ENCODE results near the gene WBP2. TPM values are rescaled to one million over a fixed set of nuclear protein-coding genes. Genes with fewer than 3 reads are reported as not detected.

The WBP2 gene
- total and polyA plus RNA-seq, 9 of the 15 experiments (the other 6 are each of a cell fraction or from before 2014, with no cell fraction given): 2.2 to 74.3 (median 20.0) TPM

GRCh38 chr17:75878174-75878998 lies 23.3 kb upstream of the WBP2 start, which contains the start of gene TRIM47 (continued):
- no peak for TF ChIP-seq CBX8 (IDR thresholded peaks at IDR 0.05; ENCODE audit: borderline replicate concordance, extremely low read depth, low read depth, low read length, poor library complexity, severe bottlenecking)
- no peak for TF ChIP-seq ZNF644 (tag; IDR thresholded peaks at IDR 0.05; ENCODE audit: low read depth)
- no peak for TF ChIP-seq ZHX1 (conservative IDR thresholded peaks at IDR 0.05; ENCODE audit: low read length)
- TF ChIP-seq ZNF57 (CRISPR knock-in tag; IDR thresholded peaks at IDR 0.05): no peak
- TF ChIP-seq STAG1 (CRISPR knock-in tag; IDR thresholded peaks at IDR 0.05; ENCODE audit: borderline replicate concordance): no peak
- 0 out of 4 replicates have a peak, but pooled peaks of 1 of the 2 experiments have one; percentile 4 for TF ChIP-seq NONO (IDR thresholded peaks at IDR 0.05; ENCODE audit: low read depth in 2 of 2, low read length in 1 of 2)
- no peak for TF ChIP-seq CHD7 (IDR thresholded peaks at IDR 0.05; ENCODE audit: low read depth, low read length)
- TF ChIP-seq NELFE (IDR thresholded peaks at IDR 0.05; ENCODE audit: insufficient read depth, insufficient read length): no peak
- no peak; the same call in 1 of the 2 replicates for TF ChIP-seq EGR1 (conservative IDR thresholded peaks at IDR 0.05)
- TF ChIP-seq CBX2 (IDR thresholded peaks at IDR 0.05; ENCODE audit: insufficient read depth, low read length, poor library complexity, severe bottlenecking): no peak

All from K562 (cell line).